K562 (cell line): ENCODE results near the gene AGPAT4. TPM values are rescaled to one million over a fixed set of nuclear protein-coding genes. Genes with fewer than 3 reads are reported as not detected.
A peak's percentile ranks its signal among the peaks of the same experiment; 100 is the strongest.

ENCODE experiments used
- ADNP ChIP-seq: fragments of 200-800 bp; sonication (Bioruptor generic); IDR thresholded peaks from 2 replicates; pipeline ENCODE4 v1.6.1; 2016; ENCODE audit warnings: missing genetic modification characterization, missing compliant biosample characterization
- ATF1 ChIP-seq, 2 experiments: fragments of 450-650 bp in 1 of 2; IDR thresholded peaks; 2 replicates each; pipeline ENCODE4 v1.6.1; 2016; ENCODE audit warnings: missing compliant biosample characterization in 1 of 2, missing genetic modification characterization in 1 of 2
- CTBP1 ChIP-seq: fragments of 450-650 bp; IDR thresholded peaks from 2 replicates; pipeline ENCODE4 v1.6.1; 2016; ENCODE audit warnings: borderline replicate concordance
- GTF2A2 ChIP-seq: IDR thresholded peaks from 2 replicates; pipeline ENCODE4 v1.6.1; 2016; ENCODE audit warnings: mild to moderate bottlenecking, missing genetic modification characterization, missing compliant biosample characterization
- HDAC8 ChIP-seq: fragments of 450-650 bp; IDR thresholded peaks from 2 replicates; pipeline ENCODE4 v1.6.1; 2016; ENCODE audit warnings: mild to moderate bottlenecking, missing genetic modification characterization, moderate library complexity, missing compliant biosample characterization
- MAZ ChIP-seq, 2 experiments: fragments of 450-650 bp in 1 of 2; sonication (generic) in 1 of 2; formaldehyde crosslinking; IDR thresholded peaks in 1 of 2; conservative IDR thresholded peaks in 1 of 2; 2 replicates each; pipeline versions ENCODE4 v1.4.0 to v1.5.0; 2020; ENCODE audit warnings: mild to moderate bottlenecking in 1 of 2, missing genetic modification reagents in 1 of 2
- MED1 ChIP-seq: sonication (generic); formaldehyde crosslinking; IDR thresholded peaks from 2 replicates; pipeline ENCODE4 v1.8.1; 2023; ENCODE audit warnings: missing genetic modification reagents, borderline replicate concordance
- MTA2 ChIP-seq: fragments of 450-650 bp; IDR thresholded peaks from 2 replicates; pipeline ENCODE4 v1.6.1; 2016; ENCODE audit warnings: low read depth
- NR1H2 ChIP-seq: sonication (generic); formaldehyde crosslinking; IDR thresholded peaks from 2 replicates; pipeline ENCODE4 v1.4.0; 2020; ENCODE audit warnings: mild to moderate bottlenecking, missing genetic modification reagents
- OTX1 ChIP-seq: fragments of 450-650 bp; formaldehyde crosslinking; IDR thresholded peaks from 2 replicates; pipeline ENCODE4 v1.4.0; 2022; ENCODE audit warnings: mild to moderate bottlenecking
- PHF20 ChIP-seq: fragments of 450-650 bp; IDR thresholded peaks from 2 replicates; pipeline ENCODE4 v1.6.1; 2018; ENCODE audit not compliant: partially characterized antibody
- POLR2B ChIP-seq: fragments of 450-650 bp; IDR thresholded peaks from 2 replicates; pipeline ENCODE4 v1.6.1; 2018; ENCODE audit warnings: low read depth; ENCODE audit not compliant: partially characterized antibody
- POLR2H ChIP-seq: IDR thresholded peaks from 2 replicates; pipeline ENCODE4 v1.6.1; 2016; ENCODE audit warnings: missing genetic modification characterization, low read depth, mild to moderate bottlenecking, control low read depth, missing compliant biosample characterization, moderate library complexity
- POLR3A ChIP-seq: IDR thresholded peaks from 2 replicates; pipeline ENCODE4 v1.6.1; 2011; ENCODE audit warnings: borderline replicate concordance, mild to moderate bottlenecking, moderate library complexity; ENCODE audit not compliant: insufficient read length, insufficient read depth; ENCODE audit errors: extremely low read depth
- RBFOX2 ChIP-seq: fragments of 200-400 bp; formaldehyde crosslinking; IDR thresholded peaks from 2 replicates; pipeline ENCODE4 v1.6.1; 2017; ENCODE audit warnings: low read depth, mild to moderate bottlenecking, low read length, moderate library complexity
- RCOR1 ChIP-seq, 2 experiments: IDR thresholded peaks; 2 replicates each; pipeline ENCODE4 v1.6.1; 2012; ENCODE audit warnings: low read depth in 2 of 2, low read length in 2 of 2, borderline replicate concordance in 1 of 2, improper control_type of control experiment in 1 of 2
- SRF ChIP-seq, 2 experiments: fragments of 250-450, 450-650 bp in 1 of 2; sonication (Bioruptor Pico) in 1 of 2; sonication (generic) in 1 of 2; formaldehyde crosslinking; IDR thresholded peaks; 2 replicates each; pipeline versions ENCODE4 v1.5.0 to v1.5.1; 2020 to 2022; ENCODE audit warnings: mild to moderate bottlenecking in 1 of 2, missing genetic modification reagents in 1 of 2
- ZNF146 ChIP-seq: IDR thresholded peaks from one replicate; pipeline ENCODE4 v1.6.1; 2018; ENCODE audit warnings: missing compliant biosample characterization; ENCODE audit not compliant: unreplicated experiment
- ZNF263 ChIP-seq: sonication (generic); formaldehyde crosslinking; IDR thresholded peaks from 2 replicates; pipeline ENCODE4 v1.8.0; 2022; ENCODE audit warnings: mild to moderate bottlenecking, missing genetic modification reagents, borderline replicate concordance
- polyA plus RNA-seq, 8 experiments: library from polyadenylated mRNA; depleted of rRNA in 4 of 8; stranded (reverse) in 5 of 8; unstranded in 3 of 8; fragments of >200 nt; fragmentation: Nextera tagmentation in 2 of 8; fragmentation: Illumina TruSeq in 1 of 8; extraction: Ambion mirVana in 2 of 8; extraction: Trizol in 1 of 8; gene quantifications; 2 replicates each; pipeline versions ENCODE4 v1.2.1 to v1.2.3, GENCODE V29; 2011 to 2014; ENCODE audit warnings: inconsistent platforms in 1 of 8, missing spikeins in 1 of 8
- total RNA-seq, 7 experiments: library from RNA; depleted of rRNA in 6 of 7; stranded (reverse); fragments of >200 nt in 6 of 7; fragmentation: Illumina TruSeq in 2 of 7; extraction: Trizol in 2 of 7; gene quantifications; 2 replicates each; pipeline versions ENCODE4 v1.2.1 to v1.2.3, GENCODE V29; 2011 to 2021; ENCODE audit warnings: low replicate concordance in 1 of 7
- TF ChIP-seq, protein P1 (sequence below), 3 experiments: fragments of 200-800 bp in 1 of 3; fragments of 250-450 bp in 1 of 3; fragments of 450-650 bp in 1 of 3; sonication (Bioruptor Pico) in 1 of 3; sonication (Bioruptor generic) in 1 of 3; formaldehyde crosslinking in 1 of 3; IDR thresholded peaks; 2 replicates each; pipeline versions ENCODE4 v1.6.1 to v1.8.0; 2016 to 2022; ENCODE audit warnings: mild to moderate bottlenecking in 2 of 3, missing genetic modification characterization in 2 of 3, missing compliant biosample characterization in 1 of 3, moderate library complexity in 1 of 3
- TF ChIP-seq, protein P2 (sequence below): fragments of 450-650 bp; IDR thresholded peaks from 2 replicates; pipeline ENCODE4 v1.6.1; 2016; ENCODE audit warnings: mild to moderate bottlenecking

The AGPAT4 gene
- total and polyA plus RNA-seq, 9 of the 15 experiments (the other 6 are each of a cell fraction or from before 2014, with no cell fraction given), result 2.2 to 15.0 (median 5.7) TPM

DNA sequence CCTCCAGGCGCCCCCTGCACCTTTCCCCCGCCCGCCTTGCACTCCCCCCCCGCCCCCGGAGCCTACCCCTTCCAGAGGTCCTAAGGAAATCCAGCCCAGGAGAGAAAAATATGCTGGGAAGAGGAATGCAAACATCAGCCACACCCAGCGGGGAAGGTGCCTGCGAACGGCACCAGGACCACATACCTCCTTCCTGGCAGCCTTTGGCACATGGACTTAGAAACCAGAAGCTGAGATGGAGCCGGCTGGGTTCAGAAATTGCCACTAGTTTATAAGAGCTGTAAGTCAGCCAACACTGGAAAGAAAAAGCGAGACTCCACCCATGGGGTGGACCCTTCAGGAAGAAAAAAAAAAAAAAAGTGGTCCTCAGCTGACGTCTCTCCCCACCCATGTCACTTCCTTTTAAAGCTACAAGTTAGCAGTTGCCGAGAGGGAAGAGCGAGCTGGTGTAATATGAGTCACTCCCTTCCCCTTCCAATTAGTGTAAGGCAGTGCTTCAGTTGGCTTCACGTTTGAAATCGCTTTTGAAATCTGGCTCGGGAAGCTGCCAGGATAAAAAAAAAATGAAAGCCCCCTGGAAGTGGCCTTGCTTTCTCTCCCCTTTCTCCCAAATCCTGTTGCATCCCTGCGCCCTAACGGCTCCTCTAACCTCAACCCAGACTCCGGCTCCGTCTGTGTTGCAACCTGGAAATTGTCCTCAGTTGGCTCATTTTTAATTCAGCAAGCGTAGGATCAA lies at the start of gene AGPAT4 (continued):
- no peak for TF ChIP-seq POLR3A
- TF ChIP-seq HDAC8 (tag), result no peak
- TF ChIP-seq NR1H2 (CRISPR knock-in tag), result no peak
- peak; percentile 82 for TF ChIP-seq POLR2H (tag)
- TF ChIP-seq ZNF263 (CRISPR knock-in tag), result no peak
- peak in 1 of 2 experiments; percentile 93; a peak in 2 of 4 replicates for TF ChIP-seq SRF (CRISPR knock-in tag; IDR thresholded peaks at IDR 0.05)
- TF ChIP-seq ADNP (tag), result no peak
- no peak for TF ChIP-seq OTX1 (CRISPR knock-in tag)
- TF ChIP-seq CTBP1, result 0 out of 2 replicates have a peak, but pooled peaks have one; percentile 37
- TF ChIP-seq POLR2B, result peak; percentile 78
- 0 out of 2 replicates have a peak, but pooled peaks have one; percentile 3 for TF ChIP-seq MTA2
- TF ChIP-seq, protein P1, sequence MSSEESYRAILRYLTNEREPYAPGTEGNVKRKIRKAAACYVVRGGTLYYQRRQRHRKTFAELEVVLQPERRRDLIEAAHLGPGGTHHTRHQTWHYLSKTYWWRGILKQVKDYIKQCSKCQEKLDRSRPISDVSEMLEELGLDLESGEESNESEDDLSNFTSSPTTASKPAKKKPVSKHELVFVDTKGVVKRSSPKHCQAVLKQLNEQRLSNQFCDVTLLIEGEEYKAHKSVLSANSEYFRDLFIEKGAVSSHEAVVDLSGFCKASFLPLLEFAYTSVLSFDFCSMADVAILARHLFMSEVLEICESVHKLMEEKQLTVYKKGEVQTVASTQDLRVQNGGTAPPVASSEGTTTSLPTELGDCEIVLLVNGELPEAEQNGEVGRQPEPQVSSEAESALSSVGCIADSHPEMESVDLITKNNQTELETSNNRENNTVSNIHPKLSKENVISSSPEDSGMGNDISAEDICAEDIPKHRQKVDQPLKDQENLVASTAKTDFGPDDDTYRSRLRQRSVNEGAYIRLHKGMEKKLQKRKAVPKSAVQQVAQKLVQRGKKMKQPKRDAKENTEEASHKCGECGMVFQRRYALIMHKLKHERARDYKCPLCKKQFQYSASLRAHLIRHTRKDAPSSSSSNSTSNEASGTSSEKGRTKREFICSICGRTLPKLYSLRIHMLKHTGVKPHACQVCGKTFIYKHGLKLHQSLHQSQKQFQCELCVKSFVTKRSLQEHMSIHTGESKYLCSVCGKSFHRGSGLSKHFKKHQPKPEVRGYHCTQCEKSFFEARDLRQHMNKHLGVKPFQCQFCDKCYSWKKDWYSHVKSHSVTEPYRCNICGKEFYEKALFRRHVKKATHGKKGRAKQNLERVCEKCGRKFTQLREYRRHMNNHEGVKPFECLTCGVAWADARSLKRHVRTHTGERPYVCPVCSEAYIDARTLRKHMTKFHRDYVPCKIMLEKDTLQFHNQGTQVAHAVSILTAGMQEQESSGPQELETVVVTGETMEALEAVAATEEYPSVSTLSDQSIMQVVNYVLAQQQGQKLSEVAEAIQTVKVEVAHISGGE (CRISPR knock-in tag; IDR thresholded peaks at IDR 0.05), result 0 out of 6 replicates have a peak, but pooled peaks of 1 of the 3 experiments have one; percentile 16
- peak; percentile 58 for TF ChIP-seq RBFOX2
- TF ChIP-seq ZNF146 (CRISPR knock-in tag), result no peak
- TF ChIP-seq MED1 (CRISPR knock-in tag), result no peak
- TF ChIP-seq ATF1 (CRISPR knock-in tag; IDR thresholded peaks at IDR 0.05), result no peak; the same call in 1 of the 2 replicates
- TF ChIP-seq ATF1 (tag; IDR thresholded peaks at IDR 0.05), result peak; percentile 94
- no peak for TF ChIP-seq PHF20
- peak in 1 of 2 experiments; percentile 57; a peak in 2 of 4 replicates for TF ChIP-seq MAZ (CRISPR knock-in tag; conservative IDR thresholded peaks at IDR 0.05 in 1 of 2, IDR thresholded peaks at IDR 0.05 in 1 of 2)
- TF ChIP-seq, protein P2, sequence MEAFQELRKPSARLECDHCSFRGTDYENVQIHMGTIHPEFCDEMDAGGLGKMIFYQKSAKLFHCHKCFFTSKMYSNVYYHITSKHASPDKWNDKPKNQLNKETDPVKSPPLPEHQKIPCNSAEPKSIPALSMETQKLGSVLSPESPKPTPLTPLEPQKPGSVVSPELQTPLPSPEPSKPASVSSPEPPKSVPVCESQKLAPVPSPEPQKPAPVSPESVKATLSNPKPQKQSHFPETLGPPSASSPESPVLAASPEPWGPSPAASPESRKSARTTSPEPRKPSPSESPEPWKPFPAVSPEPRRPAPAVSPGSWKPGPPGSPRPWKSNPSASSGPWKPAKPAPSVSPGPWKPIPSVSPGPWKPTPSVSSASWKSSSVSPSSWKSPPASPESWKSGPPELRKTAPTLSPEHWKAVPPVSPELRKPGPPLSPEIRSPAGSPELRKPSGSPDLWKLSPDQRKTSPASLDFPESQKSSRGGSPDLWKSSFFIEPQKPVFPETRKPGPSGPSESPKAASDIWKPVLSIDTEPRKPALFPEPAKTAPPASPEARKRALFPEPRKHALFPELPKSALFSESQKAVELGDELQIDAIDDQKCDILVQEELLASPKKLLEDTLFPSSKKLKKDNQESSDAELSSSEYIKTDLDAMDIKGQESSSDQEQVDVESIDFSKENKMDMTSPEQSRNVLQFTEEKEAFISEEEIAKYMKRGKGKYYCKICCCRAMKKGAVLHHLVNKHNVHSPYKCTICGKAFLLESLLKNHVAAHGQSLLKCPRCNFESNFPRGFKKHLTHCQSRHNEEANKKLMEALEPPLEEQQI, result 0 out of 2 replicates have a peak, but pooled peaks have one; percentile 25
- peak in 1 of 2 experiments; percentile 53; a peak in 2 of 4 replicates for TF ChIP-seq RCOR1 (IDR thresholded peaks at IDR 0.05; ENCODE audit: borderline replicate concordance in 1 of 2, low read depth in 2 of 2, low read length in 2 of 2)
- peak; percentile 81 for TF ChIP-seq GTF2A2 (tag)
